ENCODE data around the gene IL16. TPM values are rescaled to one million over a fixed set of nuclear protein-coding genes. Genes with fewer than 3 reads are reported as not detected.
"Not testable (repeated sequence)": the region's sequence is repeated elsewhere in the genome, so short reads cannot be mapped to it uniquely, and the experiment has no call there.

Gene IL16
- not detected for polyA plus RNA-seq (2013, experiment 1 of 2)
- polyA plus RNA-seq (2013, experiment 2 of 2) = 0.13 TPM

DNA sequence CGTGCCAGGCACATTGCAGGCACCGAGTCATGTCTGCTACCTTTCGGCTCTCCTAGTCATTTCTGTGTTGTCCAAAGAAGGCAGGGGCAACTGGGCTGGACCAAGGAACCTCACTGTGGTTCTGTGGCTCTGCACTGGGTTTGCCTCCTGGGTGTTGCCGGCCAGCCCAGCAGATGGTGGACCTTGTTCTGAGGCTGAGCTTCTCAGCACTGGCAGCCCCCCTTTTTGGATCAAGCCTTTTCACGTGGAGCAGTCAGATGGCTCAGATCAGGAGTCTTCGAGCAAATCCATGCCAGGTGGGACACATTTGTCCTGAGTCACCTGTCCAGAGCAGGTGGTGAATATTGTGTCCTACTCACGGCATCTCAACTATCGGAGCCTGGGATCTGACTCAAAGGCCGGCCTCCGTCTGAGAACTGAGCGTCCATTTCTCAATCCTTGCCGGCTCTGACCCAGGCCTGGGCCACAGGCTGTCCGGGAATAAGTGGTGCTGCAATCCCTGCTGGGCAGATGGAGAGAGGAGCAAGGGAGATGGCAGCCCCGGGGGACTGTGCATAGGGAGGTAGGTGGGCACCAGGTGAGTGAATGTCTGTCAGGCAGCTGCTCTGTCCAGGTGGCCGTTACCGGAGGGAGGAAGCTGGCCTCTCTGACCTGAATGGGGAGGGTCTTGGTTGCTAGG is at the start of gene IL16:
IL16 (plus strand) TSS at position 304 of the 679 bp plus-strand sequence. CDS start 28,521 bp downstream, outside the sequence.
- no peak within 1 kb of the TSS for H3K4me3 ChIP-seq (ENCODE audit: low read length)
- H3K4me1 ChIP-seq (ENCODE audit: insufficient read depth, low read length) = no peaks in the 10 kb centered on the region
- no peaks in the 10 kb centered on the region for H3K36me3 ChIP-seq (ENCODE audit: insufficient read depth, low read length)
- no peak within 1 kb of the TSS for H3K9ac ChIP-seq (ENCODE audit: low read depth, low read length)
- H3K9me3 ChIP-seq (ENCODE audit: insufficient read depth, low read depth, low read length) = no peaks in the 10 kb centered on the region
- no peak within 1 kb of the TSS for H3K27ac ChIP-seq (ENCODE audit: low read depth, low read length)
- H3K27me3 ChIP-seq (ENCODE audit: insufficient read depth, low read length) = no peaks in the 10 kb centered on the region
- WGBS = 91% methylated on average over 16 of the region's 16 CpGs

DNA sequence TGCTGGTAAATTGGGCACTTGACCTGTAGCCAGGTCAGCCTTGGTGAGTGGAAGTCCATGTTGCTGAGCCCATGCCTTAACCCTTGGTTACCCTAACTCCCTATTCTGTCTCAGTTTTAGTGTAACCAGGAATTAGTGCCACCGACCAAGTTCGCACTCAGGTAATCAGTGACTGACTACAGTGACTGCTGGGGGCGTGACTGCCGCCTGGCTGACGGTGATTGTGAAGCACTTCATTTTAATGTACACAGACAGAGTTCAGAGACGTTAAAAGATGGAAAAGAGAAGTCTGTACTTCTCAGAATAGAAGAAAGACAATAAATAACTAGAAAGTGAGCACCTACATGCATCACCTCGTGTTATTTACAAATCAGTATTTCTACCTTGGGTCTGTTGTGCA is 45.3 kb upstream of the IL16 start:
- Histone ChIP-seq H3K4me1 (ENCODE audit: insufficient read depth, low read length) (no peaks in the 10 kb centered on the region), H3K9me3 (ENCODE audit: insufficient read depth, low read depth, low read length) (no peaks in the 10 kb centered on the region), H3K9ac (ENCODE audit: low read depth, low read length) (no peak overlapping the region), H3K27ac (ENCODE audit: low read depth, low read length) (no peak overlapping the region), H3K4me3 (ENCODE audit: low read length) (no peak overlapping the region), H3K27me3 (ENCODE audit: insufficient read depth, low read length) (no peaks in the 10 kb centered on the region), H3K36me3 (ENCODE audit: insufficient read depth, low read length) (no peaks in the 10 kb centered on the region)
- 89% methylated on average over 6 of the region's 7 CpGs for WGBS

DNA sequence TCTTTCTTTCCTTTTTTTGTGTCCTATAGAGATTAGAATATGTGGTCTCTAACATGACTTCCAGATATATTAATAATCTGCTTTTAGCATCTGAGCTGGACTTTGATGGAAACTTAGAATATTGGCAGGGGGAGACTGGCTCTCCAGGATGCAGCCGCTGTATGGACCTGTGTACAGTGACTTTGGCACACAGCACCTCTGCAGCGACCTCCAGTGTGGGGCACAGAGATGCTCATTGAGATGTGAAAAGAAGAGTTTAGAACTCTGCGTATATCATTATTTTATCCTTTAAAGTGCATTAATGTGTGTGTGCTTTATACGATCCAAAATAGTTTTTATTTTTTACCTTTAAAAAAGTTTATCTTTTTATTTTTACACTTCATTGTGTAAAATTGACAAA is 44.3 kb upstream of the IL16 start:
- Histone ChIP-seq H3K4me3 (ENCODE audit: low read length) (no peak overlapping the region), H3K36me3 (ENCODE audit: insufficient read depth, low read length) (no peaks in the 10 kb centered on the region), H3K9ac (ENCODE audit: low read depth, low read length) (no peak overlapping the region), H3K4me1 (ENCODE audit: insufficient read depth, low read length) (no peaks in the 10 kb centered on the region), H3K27ac (ENCODE audit: low read depth, low read length) (no peak overlapping the region), H3K27me3 (ENCODE audit: insufficient read depth, low read length) (no peaks in the 10 kb centered on the region), H3K9me3 (ENCODE audit: insufficient read depth, low read depth, low read length) (no peaks in the 10 kb centered on the region)
- 92% methylated on average over 2 of the region's 4 CpGs for WGBS

DNA sequence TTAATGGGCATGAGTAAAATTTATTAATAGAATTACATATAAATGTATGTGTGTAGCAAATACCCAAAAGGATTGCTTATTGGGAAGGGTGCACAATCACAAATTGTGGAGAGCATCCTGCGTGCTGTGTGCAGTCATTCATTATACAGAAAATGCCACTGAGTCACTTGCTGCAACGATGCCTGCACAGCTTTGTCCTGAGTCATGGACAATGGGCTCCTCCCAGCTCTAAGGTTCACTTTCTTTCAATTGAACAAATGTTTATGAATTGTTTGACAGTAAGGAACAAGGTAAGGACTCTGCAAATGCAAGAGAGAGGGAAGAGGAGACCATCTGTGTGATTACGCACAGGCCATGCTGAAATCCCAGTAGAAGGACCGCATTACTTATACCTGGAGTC is 43.9 kb upstream of the IL16 start:
- 91% methylated on average over 4 of the region's 4 CpGs for whole genome bisulfite sequencing
- Histone ChIP-seq H3K9ac (ENCODE audit: low read depth, low read length) (no peak overlapping the region), H3K36me3 (ENCODE audit: insufficient read depth, low read length) (no peaks in the 10 kb centered on the region), H3K9me3 (ENCODE audit: insufficient read depth, low read depth, low read length) (no peaks in the 10 kb centered on the region), H3K4me3 (ENCODE audit: low read length) (no peak overlapping the region), H3K4me1 (ENCODE audit: insufficient read depth, low read length) (no peaks in the 10 kb centered on the region), H3K27ac (ENCODE audit: low read depth, low read length) (no peak overlapping the region), H3K27me3 (ENCODE audit: insufficient read depth, low read length) (no peaks in the 10 kb centered on the region)

DNA sequence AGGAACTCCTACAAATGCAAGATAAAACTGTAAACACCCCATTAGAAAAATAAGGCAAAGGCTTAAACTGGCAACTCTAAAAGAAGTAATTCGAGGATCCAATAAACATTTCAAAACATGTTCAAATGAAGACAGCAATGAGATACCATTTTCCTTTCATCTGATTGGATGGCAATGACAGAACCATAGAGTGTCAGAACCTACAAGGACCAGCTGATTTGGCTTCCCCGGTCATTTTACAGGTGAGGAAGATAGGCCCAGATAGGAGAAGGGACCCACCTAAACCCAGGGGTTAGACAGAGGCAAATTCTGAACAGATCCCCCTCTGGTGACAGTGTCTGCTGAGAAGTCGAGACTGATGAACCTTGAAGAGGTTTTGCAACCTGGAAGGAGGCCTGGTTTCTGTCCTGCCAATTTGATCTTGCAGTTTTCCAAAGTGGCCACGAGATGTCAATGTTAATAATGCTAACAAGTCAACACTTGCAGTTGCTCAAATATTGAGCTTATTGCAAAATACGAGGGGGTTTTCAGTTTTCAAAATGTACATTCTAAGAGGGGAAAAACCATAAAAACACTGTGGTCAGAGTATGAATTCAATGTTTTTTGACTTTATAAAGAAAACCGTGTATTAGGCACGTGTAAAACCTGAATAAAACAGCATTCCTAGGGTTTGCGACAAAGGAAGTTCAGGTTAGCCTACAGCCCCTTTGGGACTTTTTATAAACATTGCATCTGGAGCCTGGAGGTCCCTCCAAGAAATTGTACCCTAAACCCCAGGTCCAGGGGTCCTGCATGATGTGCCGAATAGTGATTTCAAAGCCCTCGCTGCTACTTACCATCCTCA is 41.1 kb upstream of the IL16 start:
- no peaks in the 10 kb centered on the region for H3K27me3 ChIP-seq (ENCODE audit: insufficient read depth, low read length)
- no peak overlapping the region for H3K9ac ChIP-seq (ENCODE audit: low read depth, low read length)
- 76% methylated on average over 10 of the region's 10 CpGs for WGBS
- no peak overlapping the region for H3K4me3 ChIP-seq (ENCODE audit: low read length)
- no peak overlapping the region for H3K27ac ChIP-seq (ENCODE audit: low read depth, low read length)
- no peaks in the 10 kb centered on the region for H3K36me3 ChIP-seq (ENCODE audit: insufficient read depth, low read length)
- no peaks in the 10 kb centered on the region for H3K9me3 ChIP-seq (ENCODE audit: insufficient read depth, low read depth, low read length)
- H3K4me1 ChIP-seq (ENCODE audit: insufficient read depth, low read length) = no peaks in the 10 kb centered on the region

DNA sequence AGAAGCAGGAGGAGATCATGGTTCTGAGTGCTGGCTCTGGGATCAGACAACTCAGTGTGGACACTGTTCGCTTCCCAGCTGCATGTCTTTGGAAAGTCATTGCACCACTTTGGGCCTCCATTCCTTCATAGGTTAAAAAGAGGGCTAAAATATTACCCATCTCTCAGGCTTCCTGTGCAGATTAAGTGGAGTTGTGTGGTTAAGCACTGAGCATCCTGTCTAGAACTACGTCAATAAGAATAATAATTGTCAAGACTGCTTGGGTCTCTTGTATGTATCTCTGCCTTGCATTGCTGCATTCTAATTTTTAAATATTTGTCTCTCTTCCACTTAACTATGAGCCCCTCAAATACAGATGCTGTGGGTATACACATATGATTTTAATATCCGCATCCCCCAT is 40.4 kb upstream of the IL16 start:
- no peaks in the 10 kb centered on the region for H3K27me3 ChIP-seq (ENCODE audit: insufficient read depth, low read length)
- no peaks in the 10 kb centered on the region for H3K9me3 ChIP-seq (ENCODE audit: insufficient read depth, low read depth, low read length)
- H3K27ac ChIP-seq (ENCODE audit: low read depth, low read length) = no peak overlapping the region
- H3K4me1 ChIP-seq (ENCODE audit: insufficient read depth, low read length) = no peaks in the 10 kb centered on the region
- no peak overlapping the region for H3K4me3 ChIP-seq (ENCODE audit: low read length)
- no peaks in the 10 kb centered on the region for H3K36me3 ChIP-seq (ENCODE audit: insufficient read depth, low read length)
- H3K9ac ChIP-seq (ENCODE audit: low read depth, low read length) = no peak overlapping the region
- WGBS = 98% methylated on average over 2 of the region's 3 CpGs

DNA sequence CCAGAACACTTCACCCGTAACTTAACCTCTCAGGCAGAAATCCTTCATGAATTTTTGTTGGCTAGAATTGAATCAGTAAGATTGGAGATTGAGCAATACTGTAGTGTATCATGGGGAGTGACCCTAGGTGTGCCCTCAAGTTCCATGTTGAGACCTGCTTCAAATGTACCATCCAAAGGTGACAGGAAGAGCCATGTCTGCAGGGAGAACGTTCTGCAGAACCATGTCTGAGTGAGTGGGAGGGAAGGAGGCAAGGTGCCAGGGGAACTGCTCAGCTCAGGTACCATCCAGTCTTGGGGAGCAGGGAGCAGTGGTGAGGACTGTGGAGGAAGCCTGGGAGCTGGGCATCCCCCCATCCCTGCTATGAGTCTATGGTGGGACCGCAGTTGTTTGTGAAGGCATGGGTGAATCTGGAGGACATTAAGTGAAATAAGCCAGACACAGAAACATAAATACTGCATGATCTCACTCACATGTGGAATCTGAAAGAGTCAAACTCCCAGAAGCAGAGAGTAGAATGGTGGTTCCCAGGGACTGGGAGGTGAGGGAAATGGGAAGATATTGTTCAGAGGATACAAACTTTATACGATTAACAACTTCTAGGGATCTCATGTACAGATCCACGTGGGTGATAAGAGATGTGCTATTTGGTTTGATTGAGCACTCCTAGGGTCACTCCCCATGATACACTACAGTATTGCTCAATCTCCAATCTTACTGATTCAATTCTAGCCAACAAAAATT is 39.3 kb upstream of the IL16 start:
- Histone ChIP-seq H3K4me1 (ENCODE audit: insufficient read depth, low read length) (no peaks in the 10 kb centered on the region), H3K27me3 (ENCODE audit: insufficient read depth, low read length) (no peaks in the 10 kb centered on the region), H3K4me3 (ENCODE audit: low read length) (no peak overlapping the region), H3K9ac (ENCODE audit: low read depth, low read length) (no peak overlapping the region), H3K27ac (ENCODE audit: low read depth, low read length) (no peak overlapping the region), H3K9me3 (ENCODE audit: insufficient read depth, low read depth, low read length) (no peaks in the 10 kb centered on the region), H3K36me3 (ENCODE audit: insufficient read depth, low read length) (no peaks in the 10 kb centered on the region)
- WGBS = 92% methylated on average over 3 of the region's 5 CpGs

DNA sequence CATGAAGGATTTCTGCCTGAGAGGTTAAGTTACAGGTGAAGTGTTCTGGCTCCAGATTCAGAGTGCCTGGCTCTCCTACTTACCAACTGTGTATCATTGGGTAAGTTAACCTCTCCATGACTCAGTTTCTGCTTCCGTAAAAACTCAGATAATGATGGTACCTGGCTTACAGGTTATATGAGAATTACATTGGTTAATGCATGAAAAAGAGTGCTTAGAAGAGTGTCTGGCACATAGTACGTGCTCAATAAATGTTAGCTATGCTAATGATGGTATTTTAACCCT is 38.8 kb upstream of the IL16 start:
- Histone ChIP-seq H3K4me1 (ENCODE audit: insufficient read depth, low read length) (no peaks in the 10 kb centered on the region), H3K27me3 (ENCODE audit: insufficient read depth, low read length) (no peaks in the 10 kb centered on the region), H3K9me3 (ENCODE audit: insufficient read depth, low read depth, low read length) (no peaks in the 10 kb centered on the region), H3K36me3 (ENCODE audit: insufficient read depth, low read length) (no peaks in the 10 kb centered on the region), H3K27ac (ENCODE audit: low read depth, low read length) (no peak overlapping the region), H3K9ac (ENCODE audit: low read depth, low read length) (no peak overlapping the region), H3K4me3 (ENCODE audit: low read length) (no peak overlapping the region)
- WGBS = 93% methylated on average over 2 of the region's 2 CpGs

DNA sequence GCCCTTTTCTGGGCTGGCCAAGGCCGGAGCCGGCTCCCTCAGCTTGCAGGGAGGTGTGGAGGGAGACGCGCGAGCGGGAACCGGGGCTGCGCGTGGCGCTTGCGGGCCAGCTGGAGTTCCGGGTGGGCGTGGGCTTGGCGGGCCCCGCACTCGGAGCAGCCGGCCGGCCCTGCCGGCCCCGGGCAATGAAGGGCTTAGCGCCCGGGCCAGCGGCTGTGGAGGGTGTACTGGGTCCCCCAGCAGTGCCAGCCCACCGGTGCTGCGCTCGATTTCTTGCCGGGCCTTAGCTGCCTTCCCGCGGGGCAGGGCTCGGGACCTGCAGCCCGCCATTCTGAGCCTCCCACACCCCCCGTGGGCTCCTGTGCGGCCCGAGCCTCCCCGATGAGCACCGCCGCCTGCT is 38.1 kb upstream of the IL16 start:
- H3K4me3 ChIP-seq (ENCODE audit: low read length); H3K27ac ChIP-seq (ENCODE audit: low read depth, low read length); H3K9ac ChIP-seq (ENCODE audit: low read depth, low read length); H3K36me3 ChIP-seq (ENCODE audit: insufficient read depth, low read length); H3K9me3 ChIP-seq (ENCODE audit: insufficient read depth, low read depth, low read length); H3K27me3 ChIP-seq (ENCODE audit: insufficient read depth, low read length); H3K4me1 ChIP-seq (ENCODE audit: insufficient read depth, low read length): not testable (repeated sequence)
- WGBS = 96% methylated on average over 37 of the region's 37 CpGs

DNA sequence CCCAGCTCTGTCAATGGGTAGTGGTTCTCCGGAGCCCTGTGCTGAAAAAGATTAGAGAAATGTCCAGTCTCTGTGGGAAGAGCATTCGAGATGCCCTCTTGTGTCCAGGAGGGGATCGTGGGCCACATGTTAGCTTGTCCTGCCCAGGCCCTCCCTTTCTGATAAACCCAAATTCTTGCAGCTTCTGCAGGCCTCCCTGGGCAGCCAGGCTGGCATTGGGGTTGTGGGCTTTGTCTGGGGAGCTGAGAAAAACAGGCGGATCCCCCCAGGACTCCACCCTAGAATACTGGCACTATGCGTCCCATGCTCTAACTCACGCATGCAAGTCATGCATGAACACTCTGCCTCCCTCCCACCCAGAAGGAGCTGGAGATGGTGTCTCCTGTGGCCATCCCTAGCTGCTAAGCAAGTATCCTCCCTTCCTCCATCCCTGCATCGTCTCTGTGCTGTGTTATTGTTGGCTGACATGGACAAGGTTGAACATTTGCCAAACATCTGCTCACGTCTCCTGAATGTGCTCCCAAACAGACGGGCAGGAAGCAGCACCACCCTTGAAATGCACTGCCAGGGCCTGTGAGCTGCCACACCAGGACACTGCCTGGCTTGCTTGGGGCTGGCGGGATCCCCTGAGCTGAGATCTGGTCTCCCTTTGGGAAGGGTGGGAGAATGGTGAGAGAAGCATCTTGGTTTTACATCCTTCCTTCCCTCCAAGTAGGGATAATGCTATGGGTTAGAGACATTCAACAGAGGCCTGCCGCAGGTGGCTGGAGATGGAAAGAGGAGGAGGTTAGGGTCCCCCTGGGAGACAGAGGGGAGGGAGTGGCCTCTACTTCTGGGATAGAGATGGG is 36.1 kb upstream of the IL16 start:
- 93% methylated on average over 11 of the region's 11 CpGs for WGBS
- Histone ChIP-seq H3K9me3 (ENCODE audit: insufficient read depth, low read depth, low read length) (no peaks in the 10 kb centered on the region), H3K36me3 (ENCODE audit: insufficient read depth, low read length) (no peaks in the 10 kb centered on the region)

More for the DNA sequence above, 36.1 kb upstream of the IL16 start:
- no peak overlapping the region for H3K27ac ChIP-seq (ENCODE audit: low read depth, low read length)
- no peak overlapping the region for H3K9ac ChIP-seq (ENCODE audit: low read depth, low read length)
- H3K4me1 ChIP-seq (ENCODE audit: insufficient read depth, low read length) = no peaks in the 10 kb centered on the region
- no peak overlapping the region for H3K4me3 ChIP-seq (ENCODE audit: low read length)
- no peaks in the 10 kb centered on the region for H3K27me3 ChIP-seq (ENCODE audit: insufficient read depth, low read length)

All from HUES64 (cell line).